ENCODE measurements around the gene TSPAN17. TPM values are rescaled to one million over a fixed set of nuclear protein-coding genes. Genes with fewer than 3 reads are reported as not detected.

The TSPAN17 gene
- total and polyA plus RNA-seq, 9 donors: 7.5 to 28.5 (median 14.9) TPM

DNA sequence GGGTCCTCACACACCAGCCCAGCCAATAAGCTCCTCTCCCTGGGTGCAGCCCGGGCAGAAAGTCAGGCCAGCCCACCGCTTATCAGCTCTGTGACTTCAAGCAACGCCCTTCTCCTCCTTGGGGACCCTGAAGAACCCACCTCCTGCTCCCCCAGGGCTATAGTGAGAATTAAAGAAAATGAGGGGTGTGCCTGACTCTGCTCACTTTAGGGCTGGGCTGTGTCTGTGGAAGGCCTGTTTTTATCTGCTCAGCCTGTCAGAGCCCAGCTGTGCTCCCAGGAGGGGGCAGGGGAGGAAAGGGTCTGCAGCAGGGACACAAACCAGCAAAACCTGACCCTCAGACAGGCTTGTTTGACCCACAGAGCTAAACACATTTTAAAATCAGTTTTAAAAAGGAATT lies 41.3 kb upstream of the TSPAN17 start:
- TF ChIP-seq POLR2A (IDR thresholded peaks at IDR 0.05): no peak
- TF ChIP-seq EP300 (IDR thresholded peaks at IDR 0.05): no peak
- TF ChIP-seq, protein P1, sequence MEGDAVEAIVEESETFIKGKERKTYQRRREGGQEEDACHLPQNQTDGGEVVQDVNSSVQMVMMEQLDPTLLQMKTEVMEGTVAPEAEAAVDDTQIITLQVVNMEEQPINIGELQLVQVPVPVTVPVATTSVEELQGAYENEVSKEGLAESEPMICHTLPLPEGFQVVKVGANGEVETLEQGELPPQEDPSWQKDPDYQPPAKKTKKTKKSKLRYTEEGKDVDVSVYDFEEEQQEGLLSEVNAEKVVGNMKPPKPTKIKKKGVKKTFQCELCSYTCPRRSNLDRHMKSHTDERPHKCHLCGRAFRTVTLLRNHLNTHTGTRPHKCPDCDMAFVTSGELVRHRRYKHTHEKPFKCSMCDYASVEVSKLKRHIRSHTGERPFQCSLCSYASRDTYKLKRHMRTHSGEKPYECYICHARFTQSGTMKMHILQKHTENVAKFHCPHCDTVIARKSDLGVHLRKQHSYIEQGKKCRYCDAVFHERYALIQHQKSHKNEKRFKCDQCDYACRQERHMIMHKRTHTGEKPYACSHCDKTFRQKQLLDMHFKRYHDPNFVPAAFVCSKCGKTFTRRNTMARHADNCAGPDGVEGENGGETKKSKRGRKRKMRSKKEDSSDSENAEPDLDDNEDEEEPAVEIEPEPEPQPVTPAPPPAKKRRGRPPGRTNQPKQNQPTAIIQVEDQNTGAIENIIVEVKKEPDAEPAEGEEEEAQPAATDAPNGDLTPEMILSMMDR (IDR thresholded peaks at IDR 0.05): no peak
- Histone ChIP-seq H3K27me3 (peaks cover 2% of the 10 kb centered on the region), H3K4me3 (no peak overlapping the region), H3K4me1 (ENCODE audit: insufficient read depth) (peaks cover 4% of the 10 kb centered on the region), H3K27ac (no peak overlapping the region), H3K36me3 (no peaks in the 10 kb centered on the region), H3K9me3 (no peaks in the 10 kb centered on the region)
- 36 to 43% (median 37%) methylated on average over 3 of the region's 3 CpGs for WGBS, 3 donors
- DNase-seq: no peak
- intact Hi-C loops (cut with DNase I): no loop called here

DNA sequence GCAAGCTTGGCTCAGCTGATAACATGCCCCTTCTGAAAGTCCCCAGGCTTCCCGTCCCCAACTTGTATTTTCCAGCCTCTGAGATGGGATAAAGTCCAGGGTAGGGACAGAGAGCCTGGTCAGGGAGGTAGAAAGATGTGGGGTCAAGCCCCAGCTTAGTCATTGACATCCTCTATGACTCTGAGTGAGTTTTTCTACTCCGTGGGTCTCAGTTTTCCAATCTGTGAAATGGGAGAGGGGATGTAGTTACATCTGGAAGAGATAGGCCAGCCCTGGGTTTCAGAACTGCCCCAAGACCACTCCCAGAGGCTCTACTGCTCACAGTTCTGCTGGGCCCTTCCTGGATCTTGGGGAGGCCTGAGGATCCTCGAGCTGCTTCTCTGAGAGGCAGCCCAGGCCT lies 40.4 kb upstream of the TSPAN17 start:
- no peak for DNase-seq
- Histone ChIP-seq H3K9me3 (no peaks in the 10 kb centered on the region), H3K27ac (no peak overlapping the region), H3K36me3 (no peaks in the 10 kb centered on the region), H3K4me1 (ENCODE audit: insufficient read depth) (peaks cover 4% of the 10 kb centered on the region), H3K4me3 (no peak overlapping the region), H3K27me3 (peaks cover 2% of the 10 kb centered on the region)
- TF ChIP-seq POLR2A (IDR thresholded peaks at IDR 0.05) (no peak), EP300 (IDR thresholded peaks at IDR 0.05) (no peak)
- TF ChIP-seq, protein P1 (IDR thresholded peaks at IDR 0.05): no peak
- WGBS, 3 donors: 83 to 86% (median 85%) methylated on average over 3 of the region's 3 CpGs
- intact Hi-C loops (cut with DNase I): no loop called here

DNA sequence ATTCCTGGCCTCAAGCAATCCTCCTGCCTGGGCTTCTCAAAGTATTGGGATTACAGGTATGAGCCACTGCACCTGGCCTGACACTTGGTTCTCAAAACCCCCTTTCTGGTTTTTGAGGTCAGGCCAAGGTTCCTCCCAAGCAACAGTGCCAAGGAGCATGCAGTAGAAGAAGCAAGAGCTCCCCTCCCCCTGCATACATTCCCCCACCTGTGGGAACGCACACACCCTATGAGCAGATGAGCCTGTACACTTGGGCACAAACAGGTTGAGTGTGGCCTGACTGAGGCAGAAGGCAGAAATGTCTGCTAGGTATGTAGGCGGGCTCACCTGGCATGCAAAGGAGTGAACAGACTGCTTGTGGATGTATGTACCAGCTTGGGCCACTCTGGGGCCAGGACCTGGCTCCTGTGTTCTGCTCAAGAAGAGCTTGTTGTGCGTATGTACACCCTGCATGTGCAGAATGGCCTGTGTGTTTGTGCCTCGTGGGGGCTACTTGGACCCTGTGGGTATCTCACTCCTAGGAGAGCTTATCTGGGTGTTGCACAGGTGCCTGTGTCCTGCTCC lies 39.1 kb upstream of the TSPAN17 start:
- DNase-seq: no peak
- TF ChIP-seq, protein P1 (IDR thresholded peaks at IDR 0.05): no peak
- no peak for TF ChIP-seq EP300 (IDR thresholded peaks at IDR 0.05)
- no peak for TF ChIP-seq POLR2A (IDR thresholded peaks at IDR 0.05)
- Histone ChIP-seq H3K36me3 (no peaks in the 10 kb centered on the region), H3K27ac (no peak overlapping the region), H3K9me3 (no peaks in the 10 kb centered on the region), H3K4me3 (no peak overlapping the region), H3K4me1 (ENCODE audit: insufficient read depth) (peaks cover 4% of the 10 kb centered on the region), H3K27me3 (peaks cover 2% of the 10 kb centered on the region)
- 90 to 93% (median 90%) methylated on average over 3 to 4 of the region's 4 CpGs for WGBS, 3 donors
- intact Hi-C loops (cut with DNase I): no loop called here

DNA sequence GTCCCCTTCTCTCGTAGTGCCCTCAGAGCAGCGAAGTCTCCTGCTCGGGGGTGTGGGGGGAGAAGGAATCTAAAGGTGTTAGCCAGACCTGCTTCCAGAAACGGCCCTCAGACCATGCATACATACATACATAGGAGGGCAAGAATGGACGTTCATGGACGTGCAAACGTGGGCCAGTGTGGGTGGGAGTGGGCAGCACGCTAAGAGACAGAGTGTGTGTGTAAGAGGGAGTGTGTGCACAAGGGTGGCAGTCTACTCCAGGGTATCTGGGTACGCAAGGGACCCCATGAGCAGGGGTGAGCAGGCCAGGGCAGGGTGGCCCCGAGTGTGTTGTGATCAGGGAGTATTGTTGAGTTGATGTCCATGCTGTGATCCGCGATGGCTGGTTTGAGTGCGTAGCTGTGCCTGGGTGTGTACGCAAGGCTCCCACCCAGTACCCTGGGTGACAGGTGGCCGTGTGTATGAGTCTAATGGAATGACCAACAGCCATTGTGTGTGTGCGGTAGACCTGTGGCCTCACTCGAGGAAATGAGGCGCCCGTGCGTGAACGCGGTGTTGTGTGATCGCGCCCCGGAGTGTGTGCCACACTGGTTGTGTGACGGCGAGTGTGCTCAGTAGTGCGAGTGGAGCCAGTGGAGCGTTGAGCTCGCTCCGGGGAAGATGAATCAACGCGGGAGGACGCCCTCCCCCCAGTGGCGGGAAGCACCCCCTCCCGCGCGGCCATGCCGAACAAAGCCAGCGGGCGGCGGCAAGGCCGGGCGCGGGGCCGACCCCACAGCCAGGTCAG lies 38.2 kb upstream of the TSPAN17 start:
- Histone ChIP-seq H3K9me3 (no peaks in the 10 kb centered on the region), H3K4me1 (ENCODE audit: insufficient read depth) (peaks cover 4% of the 10 kb centered on the region), H3K36me3 (no peaks in the 10 kb centered on the region), H3K27ac (no peak overlapping the region), H3K27me3 (peaks cover 2% of the 10 kb centered on the region), H3K4me3 (peak overlapping the region; percentile 11)
- DNase-seq: no peak
- 22 to 32% (median 25%) methylated on average over 39 to 46 of the region's 46 CpGs for WGBS, 3 donors
- intact Hi-C loops (cut with DNase I): no loop called here
- TF ChIP-seq EP300 (IDR thresholded peaks at IDR 0.05) (no peak), POLR2A (IDR thresholded peaks at IDR 0.05) (no peak)
- TF ChIP-seq, protein P1 (IDR thresholded peaks at IDR 0.05): no peak
